ENCODE results near the gene OPRD1. TPM values are rescaled to one million over a fixed set of nuclear protein-coding genes. Genes with fewer than 3 reads are reported as not detected.

OPRD1 gene
- total RNA-seq, 5 donors from 2014 or later (not counting 1 experiment from before 2014, with no cell fraction given), result not detected

DNA sequence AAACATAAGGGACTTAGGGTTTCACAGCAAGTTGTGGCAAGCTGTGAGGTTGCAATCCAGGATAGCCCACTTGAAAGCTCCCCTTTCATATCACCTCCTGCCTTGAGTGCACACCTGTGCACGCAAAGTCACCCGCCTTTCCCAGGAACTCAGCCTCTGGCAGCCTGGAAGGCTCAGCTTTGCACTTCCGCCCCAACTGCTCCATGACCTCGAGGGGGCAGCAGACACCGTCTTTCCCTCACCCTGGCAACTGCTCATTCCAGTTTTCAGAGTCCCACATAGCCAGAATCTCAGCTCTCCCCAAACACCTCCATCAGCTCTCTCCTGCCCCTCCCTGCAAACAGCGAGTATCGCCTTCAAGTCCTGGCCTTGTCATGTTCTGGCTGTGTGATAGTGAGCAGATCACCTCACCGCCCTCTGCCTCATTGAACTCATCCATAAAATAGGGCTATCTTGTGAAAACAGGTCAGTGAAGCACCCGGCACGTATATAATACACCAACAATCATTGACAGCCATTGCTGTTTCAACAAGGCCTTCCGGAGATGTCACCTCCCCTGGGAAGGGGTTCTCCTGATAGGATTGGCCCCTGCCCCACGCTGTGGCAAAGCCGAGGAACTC lies 70.1 kb downstream of the OPRD1 start:
- H3K27ac Mint-ChIP-seq, result peak overlapping the region in 1 of 2 donors; percentile 37

DNA sequence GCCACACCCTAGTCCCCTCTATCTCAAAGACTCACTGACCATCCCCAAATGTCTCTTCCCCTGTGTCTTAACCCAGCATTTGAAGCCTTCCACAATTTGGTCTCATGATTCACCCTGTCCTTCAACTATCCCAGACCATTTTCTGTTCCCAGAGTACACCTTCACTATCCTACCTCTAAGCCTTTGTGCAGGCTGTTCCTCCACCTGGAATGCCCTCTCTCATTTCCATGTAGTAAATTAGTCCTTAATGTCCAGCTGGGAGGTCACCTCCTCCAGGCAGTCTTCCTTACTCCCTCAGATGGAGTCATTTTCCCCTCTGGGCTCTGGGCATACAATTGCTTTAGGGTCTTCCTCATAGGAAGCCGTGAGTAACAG lies 71.3 kb downstream of the OPRD1 start:
- Histone ChIP-seq H3K9me3 (no peaks in the 10 kb centered on the region), H3K27ac (ENCODE audit: low read length) (no peak overlapping the region), H3K27me3 (replicated peaks in 1 of 2; ENCODE audit: control insufficient read depth in 2 of 2, extremely low read depth in 1 of 2, insufficient read depth in 2 of 2, low read length in 1 of 2) (no peaks in the 10 kb centered on the region), H3K36me3 (ENCODE audit: control insufficient read depth in 2 of 2, extremely low read depth in 1 of 2, insufficient read depth in 1 of 2, low read length in 1 of 2) (no peaks in the 10 kb centered on the region), H3K4me1 (ENCODE audit: control insufficient read depth in 1 of 2, extremely low read depth in 1 of 2, insufficient read depth in 2 of 2, low read length in 2 of 2) (peaks cover 30 to 53% of the 10 kb centered on the region in 2 experiments), H3K4me3 (ENCODE audit: control insufficient read depth in 1 of 2, extremely low read depth in 1 of 2, low read length in 1 of 2) (no peak overlapping the region)
- ChIA-PET CTCF (interaction anchor here (0.5 to 6.9 kb wide), 3 partner anchors 151 to 153 kb away, joined by 4 to 92 read pairs (median 59); no protein-coding TSS in a partner anchor), POLR2A (no interaction called here)
- Mint-ChIP-seq H3K36me3 (no peaks in the 10 kb centered on the region), H3K27ac (peak overlapping the region; percentile 28 to 60), H3K9me3 (no peaks in the 10 kb centered on the region), H3K4me3 (no peak overlapping the region), H3K4me1 (peaks cover 46 to 47% (median 47%) of the 10 kb centered on the region in 3 donors), H3K27me3 (no peaks in the 10 kb centered on the region)
- DNase-seq, result no peak
- no peak for ATAC-seq (replicated peaks in 1 of 4)
- WGBS (ENCODE audit: insufficient coverage), result no CpG with 5 or more reads among the region's 1 CpG

More for the DNA sequence above, 70.1 kb downstream of the OPRD1 start:
- Mint-ChIP-seq H3K27me3 (no peaks in the 10 kb centered on the region), H3K4me3 (no peak overlapping the region), H3K9me3 (no peaks in the 10 kb centered on the region), H3K36me3 (no peaks in the 10 kb centered on the region), H3K4me1 (peaks cover 40 to 43% (median 41%) of the 10 kb centered on the region in 3 donors)
- H3K27ac ChIP-seq (ENCODE audit: low read length), result no peak overlapping the region
- WGBS (ENCODE audit: insufficient coverage), result 30% methylated on average over 8 of the region's 13 CpGs
- H3K36me3 ChIP-seq (ENCODE audit: control insufficient read depth in 2 of 2, extremely low read depth in 1 of 2, insufficient read depth in 1 of 2, low read length in 1 of 2), result no peaks in the 10 kb centered on the region
- peaks cover 26 to 48% of the 10 kb centered on the region in 2 experiments for H3K4me1 ChIP-seq (ENCODE audit: control insufficient read depth in 1 of 2, extremely low read depth in 1 of 2, insufficient read depth in 2 of 2, low read length in 2 of 2)
- peaks cover 0 to under 1% of the 10 kb centered on the region in 2 experiments for H3K27me3 ChIP-seq (replicated peaks in 1 of 2; ENCODE audit: control insufficient read depth in 2 of 2, extremely low read depth in 1 of 2, insufficient read depth in 2 of 2, low read length in 1 of 2)
- H3K9me3 ChIP-seq, result no peaks in the 10 kb centered on the region
- H3K4me3 ChIP-seq (ENCODE audit: control insufficient read depth in 1 of 2, extremely low read depth in 1 of 2, low read length in 1 of 2), result no peak overlapping the region
- CTCF ChIA-PET, result interaction anchor here (0.5 to 6.9 kb wide), 21 partner anchors 12 to 1213 kb away, joined by 3 to 92 read pairs (median 4); no protein-coding TSS in a partner anchor
- peak; percentile 49 to 88 (median 71) for DNase-seq
- peak in 1 of 4 experiments; percentile 13 for ATAC-seq (replicated peaks in 1 of 4)
- POLR2A ChIA-PET, result no interaction called here

DNA sequence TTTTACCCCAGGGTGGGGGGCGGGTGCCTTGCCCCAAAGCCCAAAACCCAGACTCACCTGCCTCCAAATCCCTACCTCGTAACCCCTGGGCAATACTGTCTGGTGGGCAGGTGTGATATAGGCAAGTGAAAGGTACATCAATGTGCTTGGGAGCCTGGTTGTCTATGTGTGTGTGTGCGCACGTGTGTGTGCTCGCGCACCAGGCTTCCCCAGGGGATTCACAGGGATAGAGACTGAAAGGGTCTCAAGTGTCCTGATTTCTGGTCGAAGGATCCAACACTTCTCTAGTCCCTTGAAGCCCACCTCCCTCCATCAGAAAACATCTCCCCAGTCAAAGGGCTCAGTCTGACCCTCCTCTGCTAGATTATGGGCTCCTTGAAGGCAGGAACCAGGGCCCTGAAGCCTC lies 73.5 kb downstream of the OPRD1 start:
- no peaks in the 10 kb centered on the region for H3K36me3 Mint-ChIP-seq
- CTCF ChIA-PET, result interaction anchor here (0.6 to 3.0 kb wide), 18 partner anchors 28 to 813 kb away, joined by 3 to 59 read pairs (median 4); partner anchors contain the start of genes EPB41 (in 1 of the 2), SRSF4 (in 1 of the 2), TAF12 (in 1 of the 2) and YTHDF2 (in 1 of the 2)
- no peaks in the 10 kb centered on the region for H3K9me3 ChIP-seq
- peak in 2 of 35 experiments; percentile 5 to 23 for DNase-seq
- peaks cover 58 to 63% (median 59%) of the 10 kb centered on the region in 3 donors for H3K4me1 Mint-ChIP-seq
- no peak for ATAC-seq (replicated peaks in 1 of 4)
- H3K9me3 Mint-ChIP-seq, result no peaks in the 10 kb centered on the region
- H3K36me3 ChIP-seq (ENCODE audit: control insufficient read depth in 2 of 2, extremely low read depth in 1 of 2, insufficient read depth in 1 of 2, low read length in 1 of 2), result no peaks in the 10 kb centered on the region
- WGBS (ENCODE audit: insufficient coverage), result 100% methylated on average over 1 of the region's 7 CpGs
- H3K4me1 ChIP-seq (ENCODE audit: control insufficient read depth in 1 of 2, extremely low read depth in 1 of 2, insufficient read depth in 2 of 2, low read length in 2 of 2), result peaks cover 30 to 66% of the 10 kb centered on the region in 2 experiments
- H3K4me3 ChIP-seq (ENCODE audit: control insufficient read depth in 1 of 2, extremely low read depth in 1 of 2, low read length in 1 of 2), result no peak overlapping the region
- peak overlapping the region; percentile 73 to 83 for H3K27ac Mint-ChIP-seq
- no peaks in the 10 kb centered on the region for H3K27me3 ChIP-seq (replicated peaks in 1 of 2; ENCODE audit: control insufficient read depth in 2 of 2, extremely low read depth in 1 of 2, insufficient read depth in 2 of 2, low read length in 1 of 2)
- POLR2A ChIA-PET, result interaction anchor here (0.6 to 1.0 kb wide), 3 partner anchors 40 to 103 kb away, joined by 4 to 6 read pairs (median 5); no protein-coding TSS in a partner anchor
- peak overlapping the region; percentile 68 for H3K27ac ChIP-seq (ENCODE audit: low read length)
- no peaks in the 10 kb centered on the region for H3K27me3 Mint-ChIP-seq
- peak overlapping the region in 2 of 3 donors; percentile 6 to 92 for H3K4me3 Mint-ChIP-seq

DNA sequence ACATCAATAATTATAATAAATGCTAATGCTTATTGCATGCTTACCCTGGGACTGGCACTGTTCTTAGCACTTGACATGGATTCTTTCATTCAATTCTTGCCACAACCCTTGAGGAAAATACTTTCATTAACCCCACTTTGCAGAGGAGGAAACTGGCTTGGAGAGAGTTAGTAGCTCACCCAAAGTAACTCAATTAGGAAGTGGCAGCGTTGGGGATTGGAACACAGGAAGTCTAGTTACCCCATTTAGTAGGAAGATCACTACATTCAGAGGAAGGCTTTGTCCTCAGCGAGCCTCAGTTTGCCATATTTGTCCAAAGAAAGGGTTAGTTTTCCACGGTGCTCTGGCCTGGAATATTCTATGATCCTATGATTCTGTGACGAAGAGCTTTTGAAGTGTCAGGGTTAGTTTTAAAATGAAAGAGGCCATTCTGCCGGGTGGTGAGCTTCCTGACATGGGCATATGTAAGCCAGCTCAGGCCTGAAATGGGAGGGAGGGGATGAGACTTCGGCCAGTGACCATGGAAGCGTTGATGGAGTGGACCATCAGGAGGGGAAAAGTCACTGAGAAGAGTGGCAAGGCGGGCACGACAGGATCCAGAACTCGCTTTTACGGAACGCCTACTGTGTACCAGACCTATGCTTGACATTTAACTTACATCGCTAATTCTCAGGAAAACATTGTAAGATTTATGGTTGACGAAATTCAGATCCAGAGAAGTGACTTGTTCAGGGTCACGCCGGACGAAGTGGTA lies 74.2 kb downstream of the OPRD1 start:
- peaks cover 62 to 66% (median 63%) of the 10 kb centered on the region in 3 donors for H3K4me1 Mint-ChIP-seq
- no peaks in the 10 kb centered on the region for H3K27me3 Mint-ChIP-seq
- 76% methylated on average over 10 of the region's 17 CpGs for WGBS (ENCODE audit: insufficient coverage)
- no peak for ATAC-seq (replicated peaks in 1 of 4)
- H3K4me3 ChIP-seq (ENCODE audit: control insufficient read depth in 1 of 2, extremely low read depth in 1 of 2, low read length in 1 of 2), result peak overlapping the region in 1 of 2 donors; percentile 97
- H3K4me1 ChIP-seq (ENCODE audit: control insufficient read depth in 1 of 2, extremely low read depth in 1 of 2, insufficient read depth in 2 of 2, low read length in 2 of 2), result peaks cover 30 to 66% of the 10 kb centered on the region in 2 experiments
- POLR2A ChIA-PET, result interaction anchor here in 1 of 2 donors (0.5 to 0.6 kb wide), 2 partner anchors 238 to 240 kb away, joined by 3 to 5 read pairs; partner anchors contain the start of gene RNU11
- no peaks in the 10 kb centered on the region for H3K27me3 ChIP-seq (replicated peaks in 1 of 2; ENCODE audit: control insufficient read depth in 2 of 2, extremely low read depth in 1 of 2, insufficient read depth in 2 of 2, low read length in 1 of 2)
- H3K27ac ChIP-seq (ENCODE audit: low read length), result peak overlapping the region; percentile 68
- H3K36me3 ChIP-seq (ENCODE audit: control insufficient read depth in 2 of 2, extremely low read depth in 1 of 2, insufficient read depth in 1 of 2, low read length in 1 of 2), result no peaks in the 10 kb centered on the region
- no peaks in the 10 kb centered on the region for H3K9me3 Mint-ChIP-seq
- peak overlapping the region; percentile 75 to 92 (median 85) for H3K4me3 Mint-ChIP-seq
- no peaks in the 10 kb centered on the region for H3K9me3 ChIP-seq
- no peaks in the 10 kb centered on the region for H3K36me3 Mint-ChIP-seq
- peak overlapping the region; percentile 71 to 83 for H3K27ac Mint-ChIP-seq
- CTCF ChIA-PET, result interaction anchor here (0.6 to 3.0 kb wide), 2 partner anchors 132 to 148 kb away, joined by 13 to 59 read pairs; no protein-coding TSS in a partner anchor
- peak in 1 of 35 experiments; percentile 28 for DNase-seq

DNA sequence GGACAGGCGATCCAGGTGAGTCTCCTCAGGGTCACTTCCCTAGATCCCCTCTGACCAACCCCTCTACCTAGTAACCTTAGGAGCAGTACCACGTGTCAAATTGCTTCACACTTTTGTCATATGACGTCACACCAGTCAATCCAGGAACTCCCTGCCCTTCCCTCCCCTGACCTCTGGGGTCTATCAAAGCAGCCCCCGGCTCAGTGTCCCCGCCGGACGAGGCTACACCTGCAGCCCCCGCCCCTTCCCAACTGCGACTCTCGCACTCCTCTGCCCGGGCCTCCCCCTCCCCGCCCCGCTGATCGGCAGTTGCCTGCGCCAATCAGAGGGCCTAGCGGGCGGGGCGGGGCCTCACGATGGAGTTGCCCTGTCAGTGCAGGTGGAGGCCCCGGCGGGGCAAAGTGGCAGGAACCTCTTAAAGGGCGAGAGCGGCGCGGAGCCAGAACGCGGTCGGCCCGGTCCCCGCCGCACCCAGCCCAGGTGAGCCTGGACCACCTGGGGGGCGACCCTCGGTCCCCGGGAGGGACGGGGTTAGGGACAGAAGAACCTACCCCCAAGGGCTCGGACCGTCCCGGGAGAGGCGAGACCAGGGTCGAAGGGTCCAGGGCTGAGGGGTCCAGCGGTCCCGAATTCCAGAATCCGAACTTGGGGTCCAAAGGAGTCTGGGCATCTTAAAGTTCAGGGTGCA lies 74.9 kb downstream of the OPRD1 start:
- no peaks in the 10 kb centered on the region for H3K9me3 Mint-ChIP-seq
- peak overlapping the region; percentile 71 to 83 for H3K27ac Mint-ChIP-seq
- peak; percentile 82 to 93 (median 88) for DNase-seq
- no peaks in the 10 kb centered on the region for H3K27me3 ChIP-seq (replicated peaks in 1 of 2; ENCODE audit: control insufficient read depth in 2 of 2, extremely low read depth in 1 of 2, insufficient read depth in 2 of 2, low read length in 1 of 2)
- no peaks in the 10 kb centered on the region for H3K36me3 ChIP-seq (ENCODE audit: control insufficient read depth in 2 of 2, extremely low read depth in 1 of 2, insufficient read depth in 1 of 2, low read length in 1 of 2)
- H3K4me1 Mint-ChIP-seq, result peaks cover 60 to 65% (median 61%) of the 10 kb centered on the region in 3 donors
- peak; percentile 75 to 79 (median 76) for ATAC-seq (replicated peaks in 1 of 4)
- 0% methylated on average over 27 of the region's 43 CpGs for WGBS (ENCODE audit: insufficient coverage)
- CTCF ChIA-PET, result interaction anchor here in 1 of 2 donors (0.6 kb wide), 1 partner anchor 133 kb away, joined by 13 read pairs; no protein-coding TSS in a partner anchor
- peaks cover 29 to 63% of the 10 kb centered on the region in 2 experiments for H3K4me1 ChIP-seq (ENCODE audit: control insufficient read depth in 1 of 2, extremely low read depth in 1 of 2, insufficient read depth in 2 of 2, low read length in 2 of 2)
- H3K36me3 Mint-ChIP-seq, result no peaks in the 10 kb centered on the region
- POLR2A ChIA-PET, result interaction anchor here in 1 of 2 donors (0.5 kb wide), 1 partner anchor 241 kb away, joined by 3 read pairs; no protein-coding TSS in a partner anchor
- H3K27me3 Mint-ChIP-seq, result no peaks in the 10 kb centered on the region
- H3K9me3 ChIP-seq, result no peaks in the 10 kb centered on the region
- H3K4me3 Mint-ChIP-seq, result peak overlapping the region; percentile 75 to 92 (median 85)
- peak overlapping the region; percentile 88 to 97 for H3K4me3 ChIP-seq (ENCODE audit: control insufficient read depth in 1 of 2, extremely low read depth in 1 of 2, low read length in 1 of 2)
- H3K27ac ChIP-seq (ENCODE audit: low read length), result peak overlapping the region; percentile 68
